ENCODE results near the gene C10orf71. TPM values are rescaled to one million over a fixed set of nuclear protein-coding genes. Genes with fewer than 3 reads are reported as not detected.

Gene C10orf71
- polyA plus RNA-seq, 2 of the 4 experiments (the other 2 are of a cell fraction), result not detected

DNA sequence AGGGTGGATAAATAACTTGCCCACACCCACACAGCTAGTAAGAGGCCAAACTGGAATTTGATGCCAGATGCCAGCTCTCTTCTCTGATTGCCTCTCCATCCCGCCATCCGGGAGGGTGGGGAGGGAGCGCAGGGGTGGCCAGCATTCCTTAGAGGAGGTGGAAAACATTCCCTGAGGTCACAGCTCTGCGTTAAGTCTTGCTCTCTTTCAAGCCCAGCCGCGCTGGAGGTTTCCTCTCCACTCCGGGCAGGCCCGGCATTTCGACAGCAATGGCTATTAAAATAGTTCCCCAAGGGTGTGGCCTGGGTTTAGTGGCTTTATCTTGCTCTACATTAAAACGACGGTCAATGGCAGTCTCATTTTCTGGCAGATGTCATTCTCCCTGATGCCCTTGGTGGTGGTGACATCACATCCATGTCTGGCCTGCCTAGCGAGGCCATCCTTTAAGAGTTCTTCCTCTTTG, 16.1 kb upstream of the C10orf71 start (continued):
- no peak for TF ChIP-seq ZFP36 (IDR thresholded peaks at IDR 0.05; ENCODE audit: borderline replicate concordance, partially characterized antibody)
- TF ChIP-seq, protein P1, sequence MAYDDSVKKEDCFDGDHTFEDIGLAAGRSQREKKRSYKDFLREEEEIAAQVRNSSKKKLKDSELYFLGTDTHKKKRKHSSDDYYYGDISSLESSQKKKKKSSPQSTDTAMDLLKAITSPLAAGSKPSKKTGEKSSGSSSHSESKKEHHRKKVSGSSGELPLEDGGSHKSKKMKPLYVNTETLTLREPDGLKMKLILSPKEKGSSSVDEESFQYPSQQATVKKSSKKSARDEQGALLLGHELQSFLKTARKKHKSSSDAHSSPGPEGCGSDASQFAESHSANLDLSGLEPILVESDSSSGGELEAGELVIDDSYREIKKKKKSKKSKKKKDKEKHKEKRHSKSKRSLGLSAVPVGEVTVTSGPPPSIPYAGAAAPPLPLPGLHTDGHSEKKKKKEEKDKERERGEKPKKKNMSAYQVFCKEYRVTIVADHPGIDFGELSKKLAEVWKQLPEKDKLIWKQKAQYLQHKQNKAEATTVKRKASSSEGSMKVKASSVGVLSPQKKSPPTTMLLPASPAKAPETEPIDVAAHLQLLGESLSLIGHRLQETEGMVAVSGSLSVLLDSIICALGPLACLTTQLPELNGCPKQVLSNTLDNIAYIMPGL (CRISPR knock-in tag; IDR thresholded peaks at IDR 0.05; ENCODE audit: borderline replicate concordance), result no peak
- no peak for TF ChIP-seq TFCP2L1 (CRISPR knock-in tag; IDR thresholded peaks at IDR 0.05)
- no peak for TF ChIP-seq CEBPB (IDR thresholded peaks at IDR 0.05)
- no peak for TF ChIP-seq HEYL (CRISPR knock-in tag; IDR thresholded peaks at IDR 0.05)
- no peak for TF ChIP-seq CBX8 (IDR thresholded peaks at IDR 0.05)
- no peak for TF ChIP-seq ZNF302 (CRISPR knock-in tag; IDR thresholded peaks at IDR 0.05)

GRCh38 chr10:49283491-49283890, 15.5 kb upstream of the C10orf71 start:
- no peak overlapping the region for H3K4me2 ChIP-seq
- 54% methylated on average over 6 of the region's 6 CpGs for WGBS (ENCODE audit: missing lambda C conversion rate)

GRCh38 chr10:49284356-49284755, 14.6 kb upstream of the C10orf71 start:
- H3K27ac ChIP-seq, result no peak overlapping the region
- ChIA-PET CTCF (no interaction called here), POLR2A (no interaction called here)
- H3K4me1 ChIP-seq, result no peaks in the 10 kb centered on the region
- WGBS (ENCODE audit: missing lambda C conversion rate), result 31% methylated on average over 2 of the region's 5 CpGs
- no peak for ATAC-seq
- TF ChIP-seq CBX8 (IDR thresholded peaks at IDR 0.05), result no peak
- no peak for TF ChIP-seq NFE2L2 (conservative IDR thresholded peaks at IDR 0.05; ENCODE audit: low read length)
- TF ChIP-seq MAZ (IDR thresholded peaks at IDR 0.05; ENCODE audit: borderline replicate concordance, low read depth, low read length), result no peak
- no peak for TF ChIP-seq BHLHE40 (IDR thresholded peaks at IDR 0.05; ENCODE audit: low read depth, low read length)
- TF ChIP-seq ESRRA (IDR thresholded peaks at IDR 0.05; ENCODE audit: borderline replicate concordance, low read length), result no peak
- no peak for TF ChIP-seq RAD21 (conservative IDR thresholded peaks at IDR 0.05 in 1 of 2, IDR thresholded peaks at IDR 0.05 in 1 of 2)
- TF ChIP-seq CBX2 (IDR thresholded peaks at IDR 0.05; ENCODE audit: borderline replicate concordance, low read depth), result no peak
- TF ChIP-seq HEYL (CRISPR knock-in tag; IDR thresholded peaks at IDR 0.05), result no peak
- no peak for TF ChIP-seq HDAC2 (IDR thresholded peaks at IDR 0.05)
- TF ChIP-seq NPAS2 (CRISPR knock-in tag; IDR thresholded peaks at IDR 0.05; ENCODE audit: borderline replicate concordance), result no peak
- TF ChIP-seq RNF2 (IDR thresholded peaks at IDR 0.05; ENCODE audit: borderline replicate concordance, low read depth), result no peak
- TF ChIP-seq KDM5A (IDR thresholded peaks at IDR 0.05), result no peak
- no peak for TF ChIP-seq ZSCAN20 (CRISPR knock-in tag; IDR thresholded peaks at IDR 0.05)
- no peak for TF ChIP-seq NR3C1 (IDR thresholded peaks at IDR 0.05)
- TF ChIP-seq BCL3 (IDR thresholded peaks at IDR 0.05), result no peak
- no peak for TF ChIP-seq EP300 (IDR thresholded peaks at IDR 0.05)
- no peak for TF ChIP-seq MAFK (IDR thresholded peaks at IDR 0.05; ENCODE audit: partially characterized antibody)
- TF ChIP-seq ZC3H11A (IDR thresholded peaks at IDR 0.05), result no peak
- TF ChIP-seq, protein P1 (CRISPR knock-in tag; IDR thresholded peaks at IDR 0.05; ENCODE audit: borderline replicate concordance), result no peak
- DNase-seq (ENCODE audit: low read depth in 1 of 2, low spot score in 1 of 2), result no peak
- H3K9me3 ChIP-seq, result no peaks in the 10 kb centered on the region
- H3K4me2 ChIP-seq, result no peak overlapping the region
- no peak for FAIRE-seq
- no peak overlapping the region for H3K4me3 ChIP-seq

More at GRCh38 chr10:49283491-49283890, 15.5 kb upstream of the C10orf71 start:
- DNase-seq (ENCODE audit: low read depth in 1 of 2, low spot score in 1 of 2) (no peak), ATAC-seq (no peak), FAIRE-seq (no peak)
- Histone ChIP-seq H3K9me3 (no peaks in the 10 kb centered on the region), H3K27ac (no peak overlapping the region), H3K4me1 (no peaks in the 10 kb centered on the region), H3K4me3 (no peak overlapping the region)
- CTCF ChIA-PET, result no interaction called here
- POLR2A ChIA-PET, result no interaction called here
- TF ChIP-seq BHLHE40 (IDR thresholded peaks at IDR 0.05; ENCODE audit: low read depth, low read length), result no peak
- TF ChIP-seq FOSL2 (IDR thresholded peaks at IDR 0.05), result no peak
- TF ChIP-seq FOSL2 (CRISPR knock-in tag; IDR thresholded peaks at IDR 0.05), result no peak
- no peak for TF ChIP-seq RNF2 (IDR thresholded peaks at IDR 0.05; ENCODE audit: borderline replicate concordance, low read depth)
- TF ChIP-seq HDAC2 (IDR thresholded peaks at IDR 0.05), result no peak
- no peak for TF ChIP-seq JUN (IDR thresholded peaks at IDR 0.05)

All from A549 (cell line).